HG02884 (cell line): ENCODE measurements around the gene ENAM.
"Not testable (repeated sequence)": the region's sequence is repeated elsewhere in the genome, so short reads cannot be mapped to it uniquely, and the experiment has no call there.

ENCODE experiments used
- ATAC-seq: cut with Tn5 transposase; IDR thresholded peaks from one replicate; pipeline ENCODE4 v1.9.1; 2021; ENCODE audit warnings: mild to moderate bottlenecking, moderate library complexity; ENCODE audit not compliant: unreplicated experiment

ENAM gene

GRCh38 chr4:70674191-70674590 is 45.6 kb downstream of the ENAM start:
- no peak for ATAC-seq

GRCh38 chr4:70674731-70675130 is 46.2 kb downstream of the ENAM start:
- ATAC-seq, result no peak

DNA sequence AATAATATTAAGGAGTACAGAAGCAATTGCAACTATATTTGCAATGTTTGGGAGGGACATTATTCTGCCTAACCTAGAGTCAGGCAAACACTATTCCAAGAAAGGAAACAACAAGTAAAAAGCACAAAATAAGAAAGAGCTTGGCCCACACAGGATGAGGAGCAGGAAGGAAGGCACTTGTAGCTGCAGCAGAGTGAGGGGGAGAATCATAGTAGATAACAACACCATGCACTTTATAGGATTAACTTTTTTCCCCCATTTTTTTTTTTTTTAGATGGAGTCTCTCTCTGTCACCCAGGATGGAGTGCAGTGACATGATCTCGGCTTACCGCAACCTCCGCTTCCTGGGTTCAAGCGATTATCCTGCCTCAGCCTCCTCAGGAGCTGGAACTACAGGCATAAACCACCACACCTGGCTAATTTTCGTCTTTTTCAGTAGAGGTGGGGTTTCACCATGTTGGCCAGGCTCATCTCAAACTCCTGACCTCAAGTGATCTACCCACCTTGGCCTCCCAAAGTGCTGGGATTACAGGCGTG is 48.1 kb downstream of the ENAM start:
- ATAC-seq, result no peak

- peak; percentile 84 for ATAC-seq
Observed at GRCh38 chr4:70678383-70678999, 49.9 kb downstream of the ENAM start.

- ATAC-seq, result no peak
Observed at GRCh38 chr4:70680934-70681333, 52.4 kb downstream of the ENAM start.

DNA sequence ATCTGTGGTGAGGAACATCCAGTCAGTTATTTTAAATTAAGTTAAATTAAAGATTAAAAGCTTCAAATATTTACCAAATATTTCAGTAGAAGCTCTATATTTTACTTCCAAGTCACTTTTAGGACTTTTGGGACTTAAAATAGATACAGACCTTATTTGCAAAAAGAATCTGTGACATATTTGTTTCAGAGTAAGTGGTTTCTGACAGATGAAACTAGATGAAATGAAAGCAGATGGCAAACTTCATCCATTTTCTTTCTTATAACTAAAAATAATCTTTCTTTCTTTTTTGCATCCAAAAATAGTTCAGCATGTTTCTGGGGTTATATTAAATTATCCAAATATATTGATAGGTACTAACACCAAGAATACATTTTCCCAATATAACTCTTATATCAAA is 53.2 kb downstream of the ENAM start:
- ATAC-seq, result no peak

DNA sequence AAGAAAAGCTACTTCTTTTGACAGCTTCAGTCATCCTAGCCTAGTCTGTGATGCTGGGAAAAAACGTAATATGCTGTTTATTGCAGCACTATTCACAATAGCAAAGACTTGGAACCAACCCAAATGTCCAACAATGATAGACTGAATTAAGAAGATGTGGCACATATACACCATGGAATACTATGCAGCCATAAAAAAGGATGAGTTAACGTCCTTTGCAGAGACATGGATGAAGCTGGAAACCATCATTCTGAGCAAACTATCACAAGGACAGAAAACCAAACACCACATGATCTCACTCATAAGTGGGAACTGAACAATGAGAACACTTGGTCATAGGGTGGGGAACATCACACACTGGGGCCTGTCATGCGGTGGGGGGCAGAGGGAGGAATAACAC is 53.6 kb downstream of the ENAM start:
- ATAC-seq, result not testable (repeated sequence)

GRCh38 chr4:70687392-70687791 is 58.8 kb downstream of the ENAM start:
- no peak for ATAC-seq

- peak; percentile 90 for ATAC-seq
Observed at GRCh38 chr4:70687821-70688794, 59.6 kb downstream of the ENAM start, which contains the start of gene UTP3. Gene UTP3 (plus strand): TSS chr4:70688532. CDS start chr4:70688678, 146 bp downstream.

- ATAC-seq, result no peak
Observed at GRCh38 chr4:70688795-70689231, 60.3 kb downstream of the ENAM start.

DNA sequence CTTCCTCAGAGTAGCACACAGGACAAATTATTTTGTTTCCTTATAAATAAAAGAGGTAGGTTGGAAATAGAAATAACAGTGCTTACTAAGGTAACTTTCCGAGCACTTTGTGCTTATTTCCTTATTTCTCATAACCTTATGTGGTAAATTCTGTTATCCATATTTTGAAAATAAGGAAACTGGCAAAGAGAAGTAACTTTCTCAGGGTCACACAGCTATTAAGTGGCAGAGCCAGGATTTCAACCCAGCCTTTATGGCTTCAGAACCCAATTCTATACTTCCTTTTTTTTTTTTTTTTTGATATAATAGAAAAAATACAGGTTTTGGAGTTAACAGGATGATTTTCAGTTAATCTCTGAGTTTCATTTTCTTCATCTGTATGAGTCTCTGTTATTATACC is 63.1 kb downstream of the ENAM start:
- ATAC-seq, result no peak

DNA sequence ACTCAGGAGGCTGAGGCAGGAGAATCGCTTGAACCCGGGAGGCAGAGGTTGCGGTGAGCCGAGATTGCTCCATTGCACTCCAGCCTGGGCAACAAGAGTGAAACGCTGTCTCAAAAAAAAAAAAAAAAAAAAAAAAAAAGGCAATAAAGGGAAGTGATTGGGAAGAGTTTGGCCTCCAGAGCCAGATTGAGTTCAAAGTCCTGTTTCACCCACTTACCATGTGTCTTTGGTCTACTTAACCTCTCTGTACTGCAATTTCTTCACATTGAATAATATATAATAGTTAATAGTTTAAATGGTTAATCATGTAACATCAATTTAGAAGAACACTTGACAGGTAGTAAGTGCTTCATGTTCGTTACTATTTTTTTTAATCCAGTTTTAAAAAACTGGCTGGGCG is 66.1 kb downstream of the ENAM start:
- not testable (repeated sequence) for ATAC-seq
